PC-9 (cell line): ENCODE measurements around the gene CFAP251.

Experiments
- CTCF ChIP-seq: fragments of 200-600 bp; sonication (generic); conservative IDR thresholded peaks from 2 replicates; pipeline ENCODE4 v1.6.1; 2017; ENCODE audit warnings: mixed run types, antibody characterized with exemption, mild to moderate bottlenecking, moderate library complexity
- EZH2 ChIP-seq: fragments of 200-600 bp; sonication (generic); IDR thresholded peaks from 2 replicates; pipeline ENCODE4 v1.8.0; 2017; ENCODE audit warnings: antibody characterized with exemption, low read depth

GRCh38 chr12:122030424-122031035, 112.1 kb downstream of the CFAP251 start:
- no peak for TF ChIP-seq EZH2
- TF ChIP-seq CTCF, result no peak
